GM12873 (cell line): ENCODE data around the gene CALCR.

Experiments
- TF ChIP-seq, protein P1 (sequence below): IDR thresholded peaks from 2 replicates; pipeline ENCODE4 v1.5.1; 2012; ENCODE audit warnings: low read depth, mild to moderate bottlenecking, moderate library complexity, low read length, control low read depth; ENCODE audit not compliant: insufficient read depth; ENCODE audit errors: missing control alignments

CALCR gene

DNA sequence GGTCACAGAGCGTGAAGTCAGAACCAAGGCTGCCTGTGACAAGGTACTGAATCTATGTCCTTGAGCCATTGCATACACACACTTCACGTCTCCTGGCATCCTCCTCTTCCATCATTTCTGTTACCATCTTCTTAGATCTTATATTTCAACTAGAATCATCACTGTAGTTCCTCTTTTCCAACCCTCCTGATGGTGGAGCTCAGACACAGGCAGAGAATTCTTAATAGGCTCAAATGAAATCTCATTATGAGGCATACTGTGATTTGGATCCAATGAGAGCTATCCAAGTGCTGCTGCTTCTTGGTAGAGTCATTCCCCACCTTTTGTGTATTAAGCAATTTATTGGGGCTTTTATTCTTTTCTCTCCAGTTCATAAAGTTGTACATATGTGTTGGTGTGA lies 113.2 kb downstream of the CALCR start:
- TF ChIP-seq, protein P1, sequence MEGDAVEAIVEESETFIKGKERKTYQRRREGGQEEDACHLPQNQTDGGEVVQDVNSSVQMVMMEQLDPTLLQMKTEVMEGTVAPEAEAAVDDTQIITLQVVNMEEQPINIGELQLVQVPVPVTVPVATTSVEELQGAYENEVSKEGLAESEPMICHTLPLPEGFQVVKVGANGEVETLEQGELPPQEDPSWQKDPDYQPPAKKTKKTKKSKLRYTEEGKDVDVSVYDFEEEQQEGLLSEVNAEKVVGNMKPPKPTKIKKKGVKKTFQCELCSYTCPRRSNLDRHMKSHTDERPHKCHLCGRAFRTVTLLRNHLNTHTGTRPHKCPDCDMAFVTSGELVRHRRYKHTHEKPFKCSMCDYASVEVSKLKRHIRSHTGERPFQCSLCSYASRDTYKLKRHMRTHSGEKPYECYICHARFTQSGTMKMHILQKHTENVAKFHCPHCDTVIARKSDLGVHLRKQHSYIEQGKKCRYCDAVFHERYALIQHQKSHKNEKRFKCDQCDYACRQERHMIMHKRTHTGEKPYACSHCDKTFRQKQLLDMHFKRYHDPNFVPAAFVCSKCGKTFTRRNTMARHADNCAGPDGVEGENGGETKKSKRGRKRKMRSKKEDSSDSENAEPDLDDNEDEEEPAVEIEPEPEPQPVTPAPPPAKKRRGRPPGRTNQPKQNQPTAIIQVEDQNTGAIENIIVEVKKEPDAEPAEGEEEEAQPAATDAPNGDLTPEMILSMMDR: no peak

DNA sequence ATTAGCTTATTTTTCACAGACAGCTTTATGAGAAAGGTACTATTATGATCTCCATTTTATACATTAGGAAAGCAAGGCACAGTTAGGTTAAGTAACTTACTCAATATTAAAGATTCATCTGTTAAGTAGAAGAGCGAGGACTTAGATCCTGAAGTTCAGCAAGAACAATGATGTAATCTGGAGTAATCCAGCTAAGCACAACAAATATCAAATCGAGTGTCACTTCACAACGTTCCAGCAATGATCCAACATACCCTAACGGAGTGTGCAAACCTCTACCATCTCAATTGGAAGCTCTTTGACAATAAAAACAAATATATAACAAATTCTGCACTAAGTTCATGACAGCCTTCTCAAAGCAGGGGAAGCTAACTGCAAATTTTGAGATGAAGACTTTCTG lies 121.3 kb downstream of the CALCR start:
- TF ChIP-seq, protein P1: no peak

DNA sequence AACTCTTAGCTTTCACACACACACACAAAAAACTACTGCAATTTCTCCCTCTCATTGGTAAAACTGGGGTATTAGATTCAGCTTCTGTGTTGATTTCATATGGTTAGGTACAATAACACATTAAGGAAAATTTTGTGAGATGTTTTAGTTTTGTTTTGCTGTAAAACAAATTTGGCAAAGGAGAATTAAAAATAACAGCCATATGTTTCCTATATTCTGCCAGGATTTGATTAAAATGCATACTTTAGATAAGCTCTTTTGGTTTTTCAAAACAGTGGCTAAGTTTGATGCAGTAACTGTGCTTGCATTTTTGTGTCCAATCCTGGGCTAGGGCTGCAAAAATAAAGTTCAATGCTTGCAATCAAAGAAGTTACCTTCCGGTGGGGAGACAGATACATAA lies 126.3 kb downstream of the CALCR start:
- TF ChIP-seq, protein P1: no peak

DNA sequence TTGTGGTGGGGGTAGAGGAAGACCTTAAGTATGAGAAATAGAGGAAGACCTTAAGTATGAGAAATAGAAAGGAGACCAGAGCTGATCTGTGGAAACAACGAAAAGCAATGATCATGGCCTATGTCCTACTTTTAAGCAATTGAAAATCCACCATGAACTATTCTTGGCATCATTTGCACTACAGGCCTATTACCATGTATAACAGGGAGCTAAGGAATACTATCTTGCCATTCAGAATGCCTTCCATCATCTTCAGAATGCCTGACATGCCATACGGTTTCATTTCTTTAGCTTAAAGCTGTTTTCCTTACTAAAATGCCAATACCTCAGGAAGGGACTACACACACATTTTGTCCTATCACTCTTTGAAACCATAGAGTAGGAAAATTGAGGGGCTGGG lies 127.0 kb downstream of the CALCR start:
- TF ChIP-seq, protein P1: no peak

DNA sequence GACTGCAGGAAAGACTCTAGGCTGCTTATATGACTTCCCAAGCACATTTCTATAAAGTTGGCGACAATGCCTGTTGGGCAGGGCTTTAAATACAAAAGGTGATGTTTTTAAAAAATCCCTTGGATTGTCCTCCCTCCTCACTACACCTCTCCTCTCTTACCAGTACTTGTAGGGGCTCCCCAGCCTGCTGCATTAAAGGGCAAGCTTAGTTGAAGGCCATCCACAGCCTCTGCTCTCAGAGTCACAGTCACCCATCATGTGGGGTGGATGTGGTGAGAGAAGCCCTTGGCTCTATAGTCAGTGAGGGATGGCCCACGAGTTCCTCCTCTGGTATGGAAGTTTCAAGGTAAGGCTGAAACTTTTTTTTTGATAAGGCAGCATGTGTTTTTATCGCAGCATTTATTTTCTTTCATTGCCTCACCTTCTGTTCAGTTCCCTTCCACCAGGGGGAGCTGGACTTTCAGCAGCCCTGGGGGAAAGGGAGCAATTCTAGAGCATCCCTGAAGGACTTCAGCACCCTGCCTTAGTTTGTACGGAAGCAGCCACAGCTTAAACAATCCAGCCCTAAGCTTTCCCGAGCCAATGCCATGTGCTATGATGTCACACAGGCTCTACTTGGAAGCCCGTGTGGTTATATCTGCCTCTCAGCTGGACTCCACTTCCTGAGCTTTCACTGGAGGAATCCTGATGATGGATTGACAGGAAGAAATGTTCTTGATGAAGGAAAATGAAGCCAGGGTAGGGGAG lies 131.9 kb downstream of the CALCR start:
- TF ChIP-seq, protein P1: peak; percentile 89

DNA sequence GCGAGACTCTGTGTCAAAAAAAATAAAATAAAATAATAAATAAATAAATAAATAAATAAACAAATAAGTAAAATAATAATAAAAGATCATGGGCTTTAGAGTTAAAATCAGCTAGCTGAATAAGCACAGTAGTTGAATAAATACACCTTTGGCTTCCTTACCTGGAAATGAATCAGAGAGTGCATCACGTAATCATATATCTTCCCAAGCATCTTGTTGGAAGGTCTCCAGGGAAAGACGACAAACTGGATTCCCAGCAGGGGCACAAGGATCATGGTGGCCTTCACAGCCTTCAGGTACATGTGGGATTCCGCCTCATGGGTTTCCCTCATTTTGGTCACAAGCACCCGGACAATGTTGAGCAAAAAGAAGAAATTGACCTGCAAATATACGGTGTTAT lies 138.7 kb downstream of the CALCR start:
- TF ChIP-seq, protein P1: no peak

DNA sequence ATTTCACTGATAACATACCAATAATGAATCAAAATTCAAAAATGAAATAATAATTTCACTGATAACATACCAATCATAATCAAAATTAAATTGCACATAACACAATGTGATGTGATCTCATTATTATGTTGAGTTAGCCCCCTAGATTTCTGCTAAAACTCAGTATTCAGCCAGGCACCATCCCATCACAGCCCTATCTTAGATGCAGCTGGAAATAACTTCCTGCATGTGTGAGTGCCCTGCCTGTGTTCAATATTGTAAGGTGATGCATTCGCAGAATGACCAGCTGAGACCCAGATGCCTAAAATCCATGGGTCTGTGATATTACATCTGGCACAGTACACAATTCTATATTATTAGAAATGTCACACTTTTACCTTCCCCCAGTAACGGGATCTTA lies 142.4 kb downstream of the CALCR start:
- TF ChIP-seq, protein P1: no peak
